ENCODE results near the gene OXSR1.
"Not testable (repeated sequence)": the region's sequence is repeated elsewhere in the genome, so short reads cannot be mapped to it uniquely, and the experiment has no call there.

Gene OXSR1

GRCh38 chr3:38133209-38133556 lies 32.2 kb upstream of the OXSR1 start:
- WGBS (ENCODE audit: extremely low coverage, insufficient coverage, insufficient read length): no CpG with 5 or more reads among the region's 3 CpGs
- peak overlapping the region; percentile 71 for H2BK5ac ChIP-seq (ENCODE audit: low read depth, low read length, poor library complexity)

DNA sequence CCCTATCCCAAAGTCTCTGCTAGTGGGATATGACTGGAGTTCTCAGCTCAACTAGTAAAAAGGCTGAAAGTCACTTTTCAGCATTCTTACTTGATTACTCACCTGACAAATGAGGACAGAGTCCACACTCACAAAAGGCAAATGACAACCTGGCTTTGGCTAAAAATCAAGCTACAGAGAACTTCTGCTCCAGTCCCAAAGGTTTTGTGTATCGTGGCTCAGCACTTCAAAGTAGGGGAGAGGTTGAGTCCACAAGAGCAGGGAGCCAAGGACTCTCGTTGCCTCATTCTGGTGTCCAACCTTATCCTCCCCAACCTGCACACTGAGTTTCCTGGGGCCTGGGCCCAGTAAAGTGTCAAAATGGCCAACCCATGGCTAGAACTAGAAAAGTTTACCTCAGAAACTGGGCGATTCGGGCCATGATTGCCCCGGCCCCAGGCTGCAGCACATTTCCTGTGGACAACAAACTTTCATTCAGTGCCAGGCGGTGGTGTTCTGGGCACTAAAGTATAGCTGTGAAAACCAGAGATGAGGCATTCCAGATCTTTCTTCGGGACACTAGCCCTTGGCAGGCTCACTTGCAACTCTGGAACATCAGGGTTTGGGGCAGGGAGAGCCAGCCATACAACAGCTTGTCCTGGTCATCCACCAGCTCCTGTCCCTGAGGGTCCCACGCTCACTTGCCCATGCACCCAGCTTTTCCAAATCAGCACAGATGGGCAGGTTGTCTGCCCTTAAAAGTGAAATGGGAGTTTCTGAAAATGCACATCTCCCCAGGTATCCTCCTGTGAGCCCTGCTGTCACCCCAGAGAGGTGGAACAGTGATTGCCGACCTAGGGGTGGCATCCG lies 31.6 kb upstream of the OXSR1 start:
- Histone ChIP-seq H3K4me1 (ENCODE audit: control insufficient read depth in 1 of 2, insufficient read depth in 2 of 2, low read length in 2 of 2) (peaks cover 27 to 34% of the 10 kb centered on the region in 2 experiments), H3K4me2 (ENCODE audit: low read length) (peak overlapping the region; percentile 51), H2AK5ac (ENCODE audit: low read length) (peak overlapping the region; percentile 71), H3K4ac (ENCODE audit: low read depth, low read length) (no peak overlapping the region), H4K12ac (ENCODE audit: low read depth, low read length) (no peak overlapping the region), H3K79me2 (ENCODE audit: control insufficient read depth, insufficient read depth, low read length, poor library complexity) (peaks cover 15% of the 10 kb centered on the region), H4K8ac (ENCODE audit: low read depth, low read length) (peak overlapping the region; percentile 50), H3K9ac (ENCODE audit: low read length) (no peak overlapping the region), H3K36me3 (ENCODE audit: control insufficient read depth in 1 of 2, insufficient read depth in 2 of 2, low read length in 2 of 2) (peaks cover 24 to 32% of the 10 kb centered on the region in 2 experiments), H3K14ac (ENCODE audit: low read length) (peak overlapping the region; percentile 71), H3K4me3 (ENCODE audit: low read depth, low read length) (no peak overlapping the region), H3K18ac (ENCODE audit: low read length) (peak overlapping the region; percentile 66), H3K27me3 (ENCODE audit: insufficient read depth, low read length) (no peaks in the 10 kb centered on the region), H4K91ac (ENCODE audit: low read depth, low read length) (peak overlapping the region; percentile 75), H3K9me3 (ENCODE audit: insufficient read depth, low read depth, low read length) (no peaks in the 10 kb centered on the region), H3K27ac (ENCODE audit: low read depth, low read length) (peak overlapping the region; percentile 92), H2AFZ (ENCODE audit: insufficient read depth, low read length, poor library complexity) (no peak overlapping the region), H3K79me1 (ENCODE audit: low read length) (peaks cover 31% of the 10 kb centered on the region), H3K23ac (ENCODE audit: low read length) (no peak overlapping the region), H2BK120ac (ENCODE audit: insufficient read depth, low read length, poor library complexity) (peak overlapping the region; percentile 75), H2BK12ac (ENCODE audit: low read length) (peak overlapping the region; percentile 72), H2BK5ac (ENCODE audit: low read depth, low read length, poor library complexity) (peak overlapping the region; percentile 80)
- peak in 1 of 2 donors; percentile 90 for DNase-seq
- WGBS (ENCODE audit: extremely low coverage, insufficient coverage, insufficient read length): no CpG with 5 or more reads among the region's 10 CpGs

More at GRCh38 chr3:38133209-38133556, 32.2 kb upstream of the OXSR1 start:
- H2BK120ac ChIP-seq (ENCODE audit: insufficient read depth, low read length, poor library complexity): peak overlapping the region; percentile 67
- no peak for DNase-seq
- H3K4me3 ChIP-seq (ENCODE audit: low read depth, low read length): no peak overlapping the region
- H2AK5ac ChIP-seq (ENCODE audit: low read length): no peak overlapping the region
- peak overlapping the region; percentile 3 for H3K14ac ChIP-seq (ENCODE audit: low read length)
- H4K8ac ChIP-seq (ENCODE audit: low read depth, low read length): peak overlapping the region; percentile 2
- peak overlapping the region; percentile 9 for H4K91ac ChIP-seq (ENCODE audit: low read depth, low read length)
- peak overlapping the region; percentile 7 for H3K4ac ChIP-seq (ENCODE audit: low read depth, low read length)
- no peak overlapping the region for H3K9ac ChIP-seq (ENCODE audit: low read length)
- peaks cover 10% of the 10 kb centered on the region for H3K79me2 ChIP-seq (ENCODE audit: control insufficient read depth, insufficient read depth, low read length, poor library complexity)
- no peak overlapping the region for H4K12ac ChIP-seq (ENCODE audit: low read depth, low read length)
- H3K27ac ChIP-seq (ENCODE audit: low read depth, low read length): peak overlapping the region; percentile 92
- H3K18ac ChIP-seq (ENCODE audit: low read length): peak overlapping the region; percentile 5
- peak overlapping the region; percentile 34 for H2BK12ac ChIP-seq (ENCODE audit: low read length)
- peaks cover 26 to 32% of the 10 kb centered on the region in 2 experiments for H3K4me1 ChIP-seq (ENCODE audit: control insufficient read depth in 1 of 2, insufficient read depth in 2 of 2, low read length in 2 of 2)
- H3K27me3 ChIP-seq (ENCODE audit: insufficient read depth, low read length): no peaks in the 10 kb centered on the region
- H3K4me2 ChIP-seq (ENCODE audit: low read length): peak overlapping the region; percentile 51
- H2AFZ ChIP-seq (ENCODE audit: insufficient read depth, low read length, poor library complexity): no peak overlapping the region
- H3K36me3 ChIP-seq (ENCODE audit: control insufficient read depth in 1 of 2, insufficient read depth in 2 of 2, low read length in 2 of 2): peaks cover 26 to 35% of the 10 kb centered on the region in 2 experiments
- peaks cover 25% of the 10 kb centered on the region for H3K79me1 ChIP-seq (ENCODE audit: low read length)
- H3K23ac ChIP-seq (ENCODE audit: low read length): peak overlapping the region; percentile 25
- H3K9me3 ChIP-seq (ENCODE audit: insufficient read depth, low read depth, low read length): no peaks in the 10 kb centered on the region

DNA sequence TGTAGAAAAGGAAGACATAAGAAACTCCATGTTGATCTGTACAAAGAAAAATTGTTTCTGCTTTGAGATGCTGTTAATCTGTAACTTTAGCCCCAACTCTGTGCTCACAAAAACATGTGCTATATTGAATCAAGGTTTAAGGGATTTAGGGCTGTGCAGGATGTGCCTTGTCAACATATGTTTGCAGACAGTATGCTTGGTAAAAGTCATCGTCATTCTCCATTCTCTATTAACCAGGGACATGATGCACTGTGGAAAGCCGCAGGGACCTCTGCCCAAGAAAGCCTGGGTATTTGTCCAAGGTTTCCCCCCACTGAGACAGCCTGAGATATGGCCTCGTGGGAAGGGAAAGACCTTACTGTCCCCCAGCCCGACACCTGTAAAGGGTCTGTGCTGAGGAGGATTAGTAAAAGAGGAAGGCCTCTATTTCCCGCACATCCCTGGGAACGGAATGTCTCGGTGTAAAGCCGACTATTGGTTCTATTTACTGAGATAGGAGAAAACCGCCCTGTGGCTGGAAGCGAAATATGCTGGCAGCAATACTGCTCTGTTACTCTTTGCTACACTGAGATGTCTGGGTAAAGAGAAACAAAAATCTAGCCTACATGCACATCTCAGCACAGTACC lies 30.7 kb upstream of the OXSR1 start:
- H3K23ac ChIP-seq (ENCODE audit: low read length); H3K14ac ChIP-seq (ENCODE audit: low read length); H3K27me3 ChIP-seq (ENCODE audit: insufficient read depth, low read length); H2AK5ac ChIP-seq (ENCODE audit: low read length); H3K4me3 ChIP-seq (ENCODE audit: low read depth, low read length); H4K91ac ChIP-seq (ENCODE audit: low read depth, low read length); H4K12ac ChIP-seq (ENCODE audit: low read depth, low read length); H2BK12ac ChIP-seq (ENCODE audit: low read length); H4K8ac ChIP-seq (ENCODE audit: low read depth, low read length); H2AFZ ChIP-seq (ENCODE audit: insufficient read depth, low read length, poor library complexity); H3K18ac ChIP-seq (ENCODE audit: low read length); H2BK5ac ChIP-seq (ENCODE audit: low read depth, low read length, poor library complexity); H3K4ac ChIP-seq (ENCODE audit: low read depth, low read length); H3K27ac ChIP-seq (ENCODE audit: low read depth, low read length); DNase-seq; H3K9ac ChIP-seq (ENCODE audit: low read length); H3K4me2 ChIP-seq (ENCODE audit: low read length); H2BK120ac ChIP-seq (ENCODE audit: insufficient read depth, low read length, poor library complexity); H3K9me3 ChIP-seq (ENCODE audit: insufficient read depth, low read depth, low read length): not testable (repeated sequence)
- Histone ChIP-seq H3K36me3 (ENCODE audit: control insufficient read depth in 1 of 2, insufficient read depth in 2 of 2, low read length in 2 of 2) (peaks cover 15 to 24% of the 10 kb centered on the region in 2 experiments), H3K79me1 (ENCODE audit: low read length) (peaks cover 33% of the 10 kb centered on the region), H3K4me1 (ENCODE audit: control insufficient read depth in 1 of 2, insufficient read depth in 2 of 2, low read length in 2 of 2) (peaks cover 31 to 40% of the 10 kb centered on the region in 2 experiments), H3K79me2 (ENCODE audit: control insufficient read depth, insufficient read depth, low read length, poor library complexity) (peaks cover 17% of the 10 kb centered on the region)
- no CpG with 5 or more reads among the region's 10 CpGs for WGBS (ENCODE audit: extremely low coverage, insufficient coverage, insufficient read length)

GRCh38 chr3:38135621-38136277 lies 29.6 kb upstream of the OXSR1 start:
- H3K9me3 ChIP-seq (ENCODE audit: insufficient read depth, low read depth, low read length); H2BK12ac ChIP-seq (ENCODE audit: low read length); H2BK5ac ChIP-seq (ENCODE audit: low read depth, low read length, poor library complexity); H3K14ac ChIP-seq (ENCODE audit: low read length); H2AK5ac ChIP-seq (ENCODE audit: low read length); DNase-seq; H3K27ac ChIP-seq (ENCODE audit: low read depth, low read length); H3K23ac ChIP-seq (ENCODE audit: low read length); H2BK120ac ChIP-seq (ENCODE audit: insufficient read depth, low read length, poor library complexity); H4K12ac ChIP-seq (ENCODE audit: low read depth, low read length); H2AFZ ChIP-seq (ENCODE audit: insufficient read depth, low read length, poor library complexity); H3K4ac ChIP-seq (ENCODE audit: low read depth, low read length); H3K27me3 ChIP-seq (ENCODE audit: insufficient read depth, low read length); H3K9ac ChIP-seq (ENCODE audit: low read length); H4K91ac ChIP-seq (ENCODE audit: low read depth, low read length); H3K4me3 ChIP-seq (ENCODE audit: low read depth, low read length); H3K18ac ChIP-seq (ENCODE audit: low read length); H4K8ac ChIP-seq (ENCODE audit: low read depth, low read length): not testable (repeated sequence)
- peaks cover 39 to 51% of the 10 kb centered on the region in 2 experiments for H3K4me1 ChIP-seq (ENCODE audit: control insufficient read depth in 1 of 2, insufficient read depth in 2 of 2, low read length in 2 of 2)
- H3K79me2 ChIP-seq (ENCODE audit: control insufficient read depth, insufficient read depth, low read length, poor library complexity): peaks cover 17% of the 10 kb centered on the region
- WGBS (ENCODE audit: extremely low coverage, insufficient coverage, insufficient read length): no CpG with 5 or more reads among the region's 10 CpGs
- peaks cover 33% of the 10 kb centered on the region for H3K79me1 ChIP-seq (ENCODE audit: low read length)
- peaks cover 15 to 20% of the 10 kb centered on the region in 2 experiments for H3K36me3 ChIP-seq (ENCODE audit: control insufficient read depth in 1 of 2, insufficient read depth in 2 of 2, low read length in 2 of 2)
- H3K4me2 ChIP-seq (ENCODE audit: low read length): peak overlapping the region; percentile 80

Data from trophoblast cell (in vitro differentiated cells and primary cell).